GM21576 (cell line): ENCODE data around the gene CDC6.

ENCODE experiments used
- ATAC-seq: cut with Tn5 transposase; IDR thresholded peaks from one replicate; pipeline ENCODE4 v1.9.1; 2021; ENCODE audit warnings: mild to moderate bottlenecking, moderate library complexity; ENCODE audit not compliant: unreplicated experiment

CDC6 gene

GRCh38 chr17:40309949-40310510 is 22.4 kb downstream of the CDC6 start:
- ATAC-seq, result no peak

GRCh38 chr17:40310882-40311391 is 23.3 kb downstream of the CDC6 start:
- no peak for ATAC-seq

- no peak for ATAC-seq
Observed at GRCh38 chr17:40311575-40311974, 23.9 kb downstream of the CDC6 start.

GRCh38 chr17:40312131-40312731 is 24.6 kb downstream of the CDC6 start:
- ATAC-seq, result no peak

- ATAC-seq, result no peak
Observed at GRCh38 chr17:40312893-40313667, 25.4 kb downstream of the CDC6 start.

- no peak for ATAC-seq
Observed at GRCh38 chr17:40313668-40314583, 26.2 kb downstream of the CDC6 start.

- no peak for ATAC-seq
Observed at GRCh38 chr17:40314584-40314956, 26.9 kb downstream of the CDC6 start.

GRCh38 chr17:40315206-40315605 is 27.5 kb downstream of the CDC6 start:
- no peak for ATAC-seq

- no peak for ATAC-seq
Observed at GRCh38 chr17:40315678-40316570, 28.2 kb downstream of the CDC6 start.

GRCh38 chr17:40316571-40317344 is 29.1 kb downstream of the CDC6 start:
- no peak for ATAC-seq

GRCh38 chr17:40317345-40317873 is 29.7 kb downstream of the CDC6 start:
- ATAC-seq, result no peak

- peak; percentile 43 for ATAC-seq
Observed at GRCh38 chr17:40317880-40318829, 30.5 kb downstream of the CDC6 start.

- no peak for ATAC-seq
Observed at GRCh38 chr17:40318830-40319391, 31.2 kb downstream of the CDC6 start.

GRCh38 chr17:40319651-40320540 is 32.2 kb downstream of the CDC6 start:
- no peak for ATAC-seq

GRCh38 chr17:40320756-40321523 is 33.3 kb downstream of the CDC6 start:
- no peak for ATAC-seq

GRCh38 chr17:40321524-40321929 is 33.8 kb downstream of the CDC6 start:
- no peak for ATAC-seq
